GM12878 (cell line): ENCODE results near the gene DARS1. TPM values are rescaled to one million over a fixed set of nuclear protein-coding genes. Genes with fewer than 3 reads are reported as not detected.
A peak's percentile ranks its signal among the peaks of the same experiment; 100 is the strongest.

Experiments
- E2F4 ChIP-seq: IDR thresholded peaks from 2 replicates; pipeline ENCODE4 v1.6.1; 2012; ENCODE audit warnings: low read depth, low read length, improper control_type of control experiment
- GATAD2B ChIP-seq: fragments of 450-650 bp; conservative IDR thresholded peaks from 2 replicates; pipeline ENCODE4 v1.6.1; 2017; ENCODE audit warnings: low read depth, mild to moderate bottlenecking, moderate library complexity
- IRF3 ChIP-seq: fragments of 450-650 bp; IDR thresholded peaks from 2 replicates; pipeline ENCODE4 v1.6.1; 2014; ENCODE audit warnings: mild to moderate bottlenecking
- MXI1 ChIP-seq: fragments of 150-350 bp; IDR thresholded peaks from 2 replicates; pipeline ENCODE4 v1.6.1; 2011; ENCODE audit warnings: low read depth, mild to moderate bottlenecking, inconsistent platforms, low read length, improper control_type of control experiment
- NR2C1 ChIP-seq: fragments of 450-650 bp; IDR thresholded peaks from 2 replicates; pipeline ENCODE4 v1.6.1; 2017; ENCODE audit warnings: antibody characterized with exemption, mild to moderate bottlenecking, moderate library complexity
- PRDM15 ChIP-seq: fragments of 450-650 bp; formaldehyde crosslinking; IDR thresholded peaks from 2 replicates; pipeline ENCODE4 v1.4.0; 2020; ENCODE audit warnings: mild to moderate bottlenecking, moderate library complexity
- RAD21 ChIP-seq: IDR thresholded peaks from 2 replicates; pipeline ENCODE4 v1.6.1; 2011; ENCODE audit warnings: mild to moderate bottlenecking, low read depth, low read length, moderate library complexity; ENCODE audit not compliant: insufficient read depth
- RELA ChIP-seq: fragments of 450-650 bp; IDR thresholded peaks from 2 replicates; pipeline ENCODE4 v1.8.0; 2014; ENCODE audit warnings: borderline replicate concordance; ENCODE audit not compliant: partially characterized antibody
- SMAD5 ChIP-seq: IDR thresholded peaks from 2 replicates; pipeline ENCODE4 v1.6.1; 2016; ENCODE audit warnings: antibody characterized with exemption, low read depth
- SREBF2 ChIP-seq: IDR thresholded peaks from 2 replicates; pipeline ENCODE4 v1.6.1; 2012; ENCODE audit warnings: mild to moderate bottlenecking, low read length
- STAT1 ChIP-seq: fragments of 450-650 bp; conservative IDR thresholded peaks from 2 replicates; pipeline ENCODE4 v1.6.1; 2014; ENCODE audit warnings: antibody characterized with exemption, mild to moderate bottlenecking
- ZBTB33 ChIP-seq: fragments of 450-650 bp; IDR thresholded peaks from 2 replicates; pipeline ENCODE4 v1.6.1; 2017; ENCODE audit warnings: mild to moderate bottlenecking
- ZNF592 ChIP-seq: fragments of 450-650 bp; IDR thresholded peaks from 2 replicates; pipeline ENCODE4 v1.6.1; 2017; ENCODE audit warnings: mild to moderate bottlenecking, moderate library complexity
- polyA plus RNA-seq, 11 experiments: library from polyadenylated mRNA; depleted of rRNA in 4 of 11; unstranded in 6 of 11; stranded (reverse) in 5 of 11; fragments of >200 nt; fragmentation: Nextera tagmentation in 4 of 11; fragmentation: Illumina TruSeq in 1 of 11; extraction: Ambion mirVana in 4 of 11; extraction: Trizol in 1 of 11; gene quantifications; 1 replicate in 1 of 11; 2 replicates in 10 of 11; pipeline versions ENCODE4 v1.2.1 to v1.2.3, GENCODE V29; 2011 to 2016; ENCODE audit warnings: inconsistent platforms in 2 of 11, missing spikeins in 2 of 11, low read depth in 1 of 11
- total RNA-seq, 4 experiments: library from RNA; depleted of rRNA in 3 of 4; stranded (reverse); fragments of >200 nt in 3 of 4; fragmentation: Illumina TruSeq in 1 of 4; extraction: Trizol in 1 of 4; gene quantifications; 2 replicates each; pipeline versions ENCODE4 v1.2.1 to v1.2.3, GENCODE V29; 2013 to 2021

Gene DARS1
- total and polyA plus RNA-seq, 10 of the 15 experiments (the other 5 are each of a cell fraction or from before 2014, with no cell fraction given), result 91.0 to 387 (median 137) TPM

- TF ChIP-seq RELA, result no peak
- peak; percentile 71; the same call in 1 of the 2 replicates for TF ChIP-seq E2F4
- TF ChIP-seq SREBF2, result no peak
- TF ChIP-seq ZBTB33, result no peak
- TF ChIP-seq ZNF592, result no peak
- TF ChIP-seq NR2C1, result no peak
- TF ChIP-seq PRDM15 (CRISPR knock-in tag), result no peak
- no peak for TF ChIP-seq SMAD5
- TF ChIP-seq STAT1, result no peak
- TF ChIP-seq RAD21, result no peak
- no peak for TF ChIP-seq MXI1
- TF ChIP-seq IRF3, result no peak
- no peak for TF ChIP-seq GATAD2B
These were observed 484 bp upstream of the DARS1 start (continued) for GRCh38 chr2:135985826-135986393.
